GM19351 (cell line): ENCODE results near the gene TNXB.
A peak's percentile ranks its signal among the peaks of the same experiment; 100 is the strongest.
"Not testable (repeated sequence)": the region's sequence is repeated elsewhere in the genome, so short reads cannot be mapped to it uniquely, and the experiment has no call there.

Experiments
- ATAC-seq: cut with Tn5 transposase; IDR thresholded peaks from one replicate; pipeline ENCODE4 v1.9.1; 2021; ENCODE audit warnings: mild to moderate bottlenecking, moderate library complexity; ENCODE audit not compliant: unreplicated experiment

The TNXB gene

GRCh38 chr6:32086661-32087573 is 22.2 kb downstream of the TNXB start:
- peak; percentile 68 for ATAC-seq

- ATAC-seq, result no peak
Observed at GRCh38 chr6:32085759-32086459, 23.2 kb downstream of the TNXB start.

GRCh38 chr6:32084780-32085179 is 24.4 kb downstream of the TNXB start:
- no peak for ATAC-seq

- no peak for ATAC-seq
Observed at GRCh38 chr6:32083812-32084768, 25.0 kb downstream of the TNXB start.

- no peak for ATAC-seq
Observed at GRCh38 chr6:32082935-32083334, 26.2 kb downstream of the TNXB start.

- ATAC-seq, result no peak
Observed at GRCh38 chr6:32082478-32082877, 26.7 kb downstream of the TNXB start.

GRCh38 chr6:32081168-32081990 is 27.8 kb downstream of the TNXB start:
- ATAC-seq, result no peak

GRCh38 chr6:32079566-32080290 is 29.4 kb downstream of the TNXB start:
- no peak for ATAC-seq

GRCh38 chr6:32076321-32076809 is 32.8 kb downstream of the TNXB start:
- ATAC-seq, result no peak

GRCh38 chr6:32075781-32076180 is 33.4 kb downstream of the TNXB start:
- no peak for ATAC-seq

- no peak for ATAC-seq
Observed at GRCh38 chr6:32074996-32075532, 34.1 kb downstream of the TNXB start.

- no peak for ATAC-seq
Observed at GRCh38 chr6:32073613-32074012, 35.5 kb downstream of the TNXB start.

GRCh38 chr6:32073101-32073500 is 36.0 kb downstream of the TNXB start:
- ATAC-seq, result no peak

GRCh38 chr6:32070814-32071543 is 38.2 kb downstream of the TNXB start:
- ATAC-seq, result no peak

- ATAC-seq, result no peak
Observed at GRCh38 chr6:32069878-32070515, 39.1 kb downstream of the TNXB start.

- no peak for ATAC-seq
Observed at GRCh38 chr6:32069460-32069859, 39.7 kb downstream of the TNXB start.

GRCh38 chr6:32068867-32069266 is 40.3 kb downstream of the TNXB start:
- ATAC-seq, result no peak

- ATAC-seq, result not testable (repeated sequence)
Observed at GRCh38 chr6:32068315-32068714, 40.8 kb downstream of the TNXB start.
